Gastroesophageal sphincter (tissue), 4 donors: ENCODE data around the gene CTH. TPM values are rescaled to one million over a fixed set of nuclear protein-coding genes. Genes with fewer than 3 reads are reported as not detected.
"Not testable (repeated sequence)": the region's sequence is repeated elsewhere in the genome, so short reads cannot be mapped to it uniquely, and the experiment has no call there.

ENCODE experiments used
- ATAC-seq: fragments of 150-250 bp; one replicate; pipeline ENCODE4 v1.9.1; 2016; ENCODE audit warnings: mild to moderate bottlenecking, moderate library complexity
- H3K27ac ChIP-seq, 4 donors: fragments of 200-600 bp; sonication (generic) in 3 of 4; 1 replicate in 3 of 4; 2 replicates in 1 of 4; pipeline ENCODE4 v1.5.1; 2016 to 2019
- H3K27me3 ChIP-seq: fragments of 200-600 bp; sonication (generic); one replicate; pipeline ENCODE4 v1.5.1; 2019
- H3K36me3 ChIP-seq, 2 donors: fragments of 200-600 bp; sonication (generic); one replicate each; pipeline ENCODE4 v1.5.1; 2019; ENCODE audit warnings: control low read depth in 1 of 2
- H3K4me1 ChIP-seq, 3 donors: fragments of 200-600 bp; sonication (generic); 1 replicate in 2 of 3; 2 replicates in 1 of 3; pipeline ENCODE4 v1.5.1; 2016 to 2019; ENCODE audit warnings: control low read depth in 2 of 3
- H3K4me3 ChIP-seq, 2 donors: fragments of 200-600 bp; sonication (generic); one replicate each; pipeline ENCODE4 v1.5.1; 2019; ENCODE audit warnings: mild to moderate bottlenecking in 1 of 2, moderate library complexity in 1 of 2
- H3K9me3 ChIP-seq, 3 donors: fragments of 200-600 bp; sonication (generic); one replicate each; pipeline ENCODE4 v1.5.1; 2017 to 2019; ENCODE audit warnings: control low read depth in 2 of 3
- CTCF ChIP-seq, 4 experiments: fragments of 200-600 bp in 2 of 4; fragments of 450-650 bp in 2 of 4; sonication (generic) in 1 of 4; IDR thresholded peaks; one replicate each; pipeline ENCODE4 v1.5.1; 2017 to 2019; ENCODE audit warnings: antibody characterized with exemption in 4 of 4, mild to moderate bottlenecking in 2 of 4, moderate library complexity in 2 of 4
- EP300 ChIP-seq: sonication (generic); formaldehyde crosslinking; IDR thresholded peaks from one replicate; pipeline ENCODE4 v1.6.1; 2017; ENCODE audit warnings: antibody characterized with exemption, mild to moderate bottlenecking
- POLR2A ChIP-seq, 2 donors: fragments of 450-650 bp; IDR thresholded peaks; one replicate each; pipeline ENCODE4 v1.6.1; 2017; ENCODE audit warnings: antibody characterized with exemption in 2 of 2, mild to moderate bottlenecking in 2 of 2, moderate library complexity in 1 of 2
- POLR2AphosphoS5 ChIP-seq: sonication (generic); formaldehyde crosslinking; IDR thresholded peaks from one replicate; pipeline ENCODE4 v1.6.1; 2017; ENCODE audit warnings: antibody characterized with exemption
- WGBS, 2 donors: methylation state at CpG; one replicate each; pipeline ENCODE4 v1.1.5; 2018; ENCODE audit warnings: low coverage in 1 of 2; 5-methylcytosine and 5-hydroxymethylcytosine counted together
- total RNA-seq, 4 donors: library from RNA; depleted of rRNA; stranded (reverse); fragments of >200 nt; gene quantifications; one replicate each; pipeline ENCODE4 v1.1.0, GENCODE V29; 2016

CTH gene
- total RNA-seq, 4 donors from 2014 or later: 1.0 to 4.4 (median 3.0) TPM

- ATAC-seq: no peak
- H3K9me3 ChIP-seq: no peaks in the 10 kb centered on the region
- peaks cover 0 to 19% (median 0%) of the 10 kb centered on the region in 3 donors for H3K4me1 ChIP-seq
- 59 to 72% methylated on average over 3 to 4 of the region's 5 CpGs for WGBS, 2 donors
- no peak overlapping the region for H3K27ac ChIP-seq
- H3K36me3 ChIP-seq: peaks cover 0 to 18% of the 10 kb centered on the region in 2 donors
- H3K4me3 ChIP-seq: no peak overlapping the region
- TF ChIP-seq POLR2A (IDR thresholded peaks at IDR 0.05): no peak
- TF ChIP-seq EP300: no peak
- TF ChIP-seq CTCF (IDR thresholded peaks at IDR 0.05): no peak
- no peak for TF ChIP-seq POLR2AphosphoS5
- no peaks in the 10 kb centered on the region for H3K27me3 ChIP-seq
Measured at GRCh38 chr1:70441392-70442035, 30.4 kb downstream of the CTH start.

GRCh38 chr1:70442490-70442889, 31.4 kb downstream of the CTH start:
- Histone ChIP-seq H3K27ac (no peak overlapping the region), H3K36me3 (peaks cover 0 to 18% of the 10 kb centered on the region in 2 donors), H3K4me1 (peaks cover 0 to 11% (median 0%) of the 10 kb centered on the region in 3 donors), H3K9me3 (no peaks in the 10 kb centered on the region), H3K4me3 (no peak overlapping the region), H3K27me3 (no peaks in the 10 kb centered on the region)
- no peak for ATAC-seq
- WGBS, 2 donors: 54 to 58% methylated on average over 2 of the region's 2 CpGs
- no peak for TF ChIP-seq POLR2A (IDR thresholded peaks at IDR 0.05)
- no peak for TF ChIP-seq CTCF (IDR thresholded peaks at IDR 0.05)
- TF ChIP-seq POLR2AphosphoS5: no peak
- TF ChIP-seq EP300: no peak

- WGBS, 2 donors: 42 to 50% methylated on average over 1 of the region's 1 CpG
- Histone ChIP-seq H3K4me1 (peaks cover 0 to 11% (median 0%) of the 10 kb centered on the region in 3 donors), H3K4me3 (no peak overlapping the region)
Measured at GRCh38 chr1:70443739-70444138, 32.7 kb downstream of the CTH start.

GRCh38 chr1:70449049-70449448, 38.0 kb downstream of the CTH start:
- 73 to 79% methylated on average over 3 of the region's 8 CpGs for WGBS, 2 donors
- TF ChIP-seq POLR2AphosphoS5 (no peak), POLR2A (IDR thresholded peaks at IDR 0.05) (no peak), EP300 (no peak), CTCF (IDR thresholded peaks at IDR 0.05) (no peak)

More at GRCh38 chr1:70443739-70444138, 32.7 kb downstream of the CTH start:
- Histone ChIP-seq H3K27me3 (no peaks in the 10 kb centered on the region), H3K36me3 (peaks cover 0 to 14% of the 10 kb centered on the region in 2 donors), H3K27ac (no peak overlapping the region), H3K9me3 (no peaks in the 10 kb centered on the region)
- no peak for TF ChIP-seq POLR2A (IDR thresholded peaks at IDR 0.05)
- no peak for TF ChIP-seq CTCF (IDR thresholded peaks at IDR 0.05)
- no peak for TF ChIP-seq POLR2AphosphoS5
- no peak for TF ChIP-seq EP300
- ATAC-seq: no peak

GRCh38 chr1:70452164-70452939, 41.3 kb downstream of the CTH start:
- H3K4me1 ChIP-seq, ATAC-seq, H3K4me3 ChIP-seq, H3K9me3 ChIP-seq, H3K27me3 ChIP-seq, H3K36me3 ChIP-seq, H3K27ac ChIP-seq: not testable (repeated sequence)
- 83% methylated on average over 3 of the region's 3 CpGs; no CpG with 5 or more reads in 1 of the 2 donors for WGBS, 2 donors

More at GRCh38 chr1:70449049-70449448, 38.0 kb downstream of the CTH start:
- H3K9me3 ChIP-seq: no peaks in the 10 kb centered on the region
- no peaks in the 10 kb centered on the region for H3K27me3 ChIP-seq
- H3K27ac ChIP-seq: no peak overlapping the region
- H3K4me3 ChIP-seq: no peak overlapping the region
- ATAC-seq: no peak
- no peaks in the 10 kb centered on the region for H3K36me3 ChIP-seq
- H3K4me1 ChIP-seq: no peaks in the 10 kb centered on the region
